ENCODE results near the gene PGGHG.

Gene PGGHG

DNA sequence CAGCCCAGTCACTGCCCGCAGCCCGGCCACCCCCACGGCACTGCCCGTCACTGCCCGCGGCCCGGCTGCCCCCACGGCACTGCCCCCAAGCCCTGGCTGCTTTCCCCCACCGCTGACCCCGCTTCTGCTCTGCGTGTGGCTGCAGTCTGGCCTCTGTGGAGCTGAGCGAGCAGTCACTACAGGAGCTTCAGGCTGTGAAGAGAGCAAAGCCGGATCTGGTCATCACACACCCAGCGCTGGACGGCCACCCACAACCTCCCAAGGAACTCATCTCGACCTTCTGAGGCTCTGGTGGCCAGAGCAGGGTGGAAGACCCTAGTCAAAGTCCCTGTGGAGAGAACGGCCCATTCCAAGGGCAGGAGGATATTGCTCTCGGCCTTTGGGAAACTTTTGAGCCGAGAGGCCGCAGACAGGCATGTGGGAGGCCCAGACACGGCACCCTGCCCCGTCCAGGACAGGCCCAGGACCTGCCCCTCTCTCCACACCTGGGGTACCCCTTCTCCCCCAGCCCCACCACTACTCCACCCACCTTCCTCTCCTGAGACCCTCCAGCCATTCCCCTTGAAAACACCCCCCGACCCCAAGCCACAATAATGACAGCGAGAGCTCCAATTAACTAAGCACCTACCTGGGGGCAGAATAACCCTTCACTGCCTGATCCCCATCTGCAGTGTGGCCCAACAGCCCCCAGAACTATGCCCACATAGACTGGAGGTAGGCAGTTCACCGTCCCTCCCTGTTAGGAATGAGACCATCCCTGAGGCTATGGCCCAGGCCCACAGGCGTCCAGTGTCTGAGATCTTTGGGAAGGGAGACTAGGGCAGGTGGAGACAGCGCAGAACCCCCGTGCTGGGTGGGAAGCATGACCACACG lies 3.7 kb upstream of the PGGHG start:
- no peak for TF ChIP-seq EP300 (IDR thresholded peaks at IDR 0.05; ENCODE audit: borderline replicate concordance)

DNA sequence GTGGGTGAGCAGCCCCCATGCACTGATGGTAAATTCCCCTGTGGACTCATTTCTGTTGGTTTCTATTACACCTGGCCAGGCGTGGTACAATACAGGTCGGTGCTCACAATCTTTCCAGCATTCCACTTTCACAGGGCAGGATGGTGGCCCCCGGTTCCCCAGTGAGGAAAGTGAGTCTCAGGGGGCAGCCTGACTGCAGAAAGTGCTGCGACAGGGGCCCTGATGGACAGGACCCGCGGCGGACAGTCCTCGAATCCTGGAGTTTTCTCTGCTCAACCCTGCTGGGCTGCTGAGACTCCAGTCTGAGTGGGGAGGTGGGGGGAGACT lies 3.1 kb upstream of the PGGHG start:
- no peak for TF ChIP-seq CEBPB (IDR thresholded peaks at IDR 0.05)
- TF ChIP-seq CREB1 (IDR thresholded peaks at IDR 0.05; ENCODE audit: low read depth) = no peak
- TF ChIP-seq TEAD4 (IDR thresholded peaks at IDR 0.05) = no peak
- no peak for TF ChIP-seq TAF1 (IDR thresholded peaks at IDR 0.05; ENCODE audit: low read depth)
- no peak for TF ChIP-seq EP300 (IDR thresholded peaks at IDR 0.05; ENCODE audit: borderline replicate concordance)
- TF ChIP-seq RAD21 (IDR thresholded peaks at IDR 0.05; ENCODE audit: low read depth) = no peak
- TF ChIP-seq TCF12 (IDR thresholded peaks at IDR 0.05; ENCODE audit: low read depth) = no peak

GRCh38 chr11:287821-288477 lies 977 bp upstream of the PGGHG start:
- TF ChIP-seq ZBTB7A (IDR thresholded peaks at IDR 0.05; ENCODE audit: low read depth) (no peak), EGR1 (IDR thresholded peaks at IDR 0.05) (no peak), TEAD4 (IDR thresholded peaks at IDR 0.05) (no peak), EP300 (IDR thresholded peaks at IDR 0.05; ENCODE audit: borderline replicate concordance) (no peak), RAD21 (IDR thresholded peaks at IDR 0.05; ENCODE audit: low read depth) (no peak), FOXM1 (IDR thresholded peaks at IDR 0.05; ENCODE audit: borderline replicate concordance, low read depth) (no peak), YY1 (IDR thresholded peaks at IDR 0.05; ENCODE audit: low read depth) (no peak), NFIC (IDR thresholded peaks at IDR 0.05) (no peak), CEBPB (IDR thresholded peaks at IDR 0.05) (no peak), TCF12 (IDR thresholded peaks at IDR 0.05; ENCODE audit: low read depth) (no peak), USF1 (IDR thresholded peaks at IDR 0.05) (no peak), TAF1 (IDR thresholded peaks at IDR 0.05; ENCODE audit: low read depth) (no peak), CREB1 (IDR thresholded peaks at IDR 0.05; ENCODE audit: low read depth) (no peak)
- TF ChIP-seq, protein P1, sequence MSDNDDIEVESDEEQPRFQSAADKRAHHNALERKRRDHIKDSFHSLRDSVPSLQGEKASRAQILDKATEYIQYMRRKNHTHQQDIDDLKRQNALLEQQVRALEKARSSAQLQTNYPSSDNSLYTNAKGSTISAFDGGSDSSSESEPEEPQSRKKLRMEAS (IDR thresholded peaks at IDR 0.05) = no peak
- TF ChIP-seq, protein P2, sequence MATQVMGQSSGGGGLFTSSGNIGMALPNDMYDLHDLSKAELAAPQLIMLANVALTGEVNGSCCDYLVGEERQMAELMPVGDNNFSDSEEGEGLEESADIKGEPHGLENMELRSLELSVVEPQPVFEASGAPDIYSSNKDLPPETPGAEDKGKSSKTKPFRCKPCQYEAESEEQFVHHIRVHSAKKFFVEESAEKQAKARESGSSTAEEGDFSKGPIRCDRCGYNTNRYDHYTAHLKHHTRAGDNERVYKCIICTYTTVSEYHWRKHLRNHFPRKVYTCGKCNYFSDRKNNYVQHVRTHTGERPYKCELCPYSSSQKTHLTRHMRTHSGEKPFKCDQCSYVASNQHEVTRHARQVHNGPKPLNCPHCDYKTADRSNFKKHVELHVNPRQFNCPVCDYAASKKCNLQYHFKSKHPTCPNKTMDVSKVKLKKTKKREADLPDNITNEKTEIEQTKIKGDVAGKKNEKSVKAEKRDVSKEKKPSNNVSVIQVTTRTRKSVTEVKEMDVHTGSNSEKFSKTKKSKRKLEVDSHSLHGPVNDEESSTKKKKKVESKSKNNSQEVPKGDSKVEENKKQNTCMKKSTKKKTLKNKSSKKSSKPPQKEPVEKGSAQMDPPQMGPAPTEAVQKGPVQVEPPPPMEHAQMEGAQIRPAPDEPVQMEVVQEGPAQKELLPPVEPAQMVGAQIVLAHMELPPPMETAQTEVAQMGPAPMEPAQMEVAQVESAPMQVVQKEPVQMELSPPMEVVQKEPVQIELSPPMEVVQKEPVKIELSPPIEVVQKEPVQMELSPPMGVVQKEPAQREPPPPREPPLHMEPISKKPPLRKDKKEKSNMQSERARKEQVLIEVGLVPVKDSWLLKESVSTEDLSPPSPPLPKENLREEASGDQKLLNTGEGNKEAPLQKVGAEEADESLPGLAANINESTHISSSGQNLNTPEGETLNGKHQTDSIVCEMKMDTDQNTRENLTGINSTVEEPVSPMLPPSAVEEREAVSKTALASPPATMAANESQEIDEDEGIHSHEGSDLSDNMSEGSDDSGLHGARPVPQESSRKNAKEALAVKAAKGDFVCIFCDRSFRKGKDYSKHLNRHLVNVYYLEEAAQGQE (IDR thresholded peaks at IDR 0.05; ENCODE audit: low read depth) = no peak

GRCh38 chr11:289398-289711 lies 429 bp downstream of the PGGHG start:
- no peak for TF ChIP-seq FOXM1 (IDR thresholded peaks at IDR 0.05; ENCODE audit: borderline replicate concordance, low read depth)
- TF ChIP-seq TEAD4 (IDR thresholded peaks at IDR 0.05) = no peak
- TF ChIP-seq EP300 (IDR thresholded peaks at IDR 0.05; ENCODE audit: borderline replicate concordance) = no peak
- TF ChIP-seq, protein P1 (IDR thresholded peaks at IDR 0.05) = no peak
- no peak for TF ChIP-seq NFIC (IDR thresholded peaks at IDR 0.05)
- TF ChIP-seq EGR1 (IDR thresholded peaks at IDR 0.05) = no peak
- TF ChIP-seq YY1 (IDR thresholded peaks at IDR 0.05; ENCODE audit: low read depth) = no peak
- TF ChIP-seq USF1 (IDR thresholded peaks at IDR 0.05) = no peak
- TF ChIP-seq, protein P2 (IDR thresholded peaks at IDR 0.05; ENCODE audit: low read depth) = no peak
- no peak for TF ChIP-seq RAD21 (IDR thresholded peaks at IDR 0.05; ENCODE audit: low read depth)

- TF ChIP-seq YY1 (IDR thresholded peaks at IDR 0.05; ENCODE audit: low read depth) (no peak), TEAD4 (IDR thresholded peaks at IDR 0.05) (no peak), TAF1 (IDR thresholded peaks at IDR 0.05; ENCODE audit: low read depth) (no peak), CEBPB (IDR thresholded peaks at IDR 0.05) (no peak)
Observed at GRCh38 chr11:289712-290620, 1.0 kb downstream of the PGGHG start.
